Ovary (tissue), 9 donors: ENCODE measurements around the gene ESYT2. TPM values are rescaled to one million over a fixed set of nuclear protein-coding genes. Genes with fewer than 3 reads are reported as not detected.

Source experiments
- DNase-seq, 5 donors: peaks; one replicate each; pipeline ENCODE4 v3.0.0-alpha.2; 2019 to 2020
- H3K27ac ChIP-seq, 2 donors: fragments of 200-600 bp; one replicate each; pipeline versions ENCODE4 v1.5.1 to v1.8.0; 2019 to 2022
- H3K27me3 ChIP-seq: fragments of 200-600 bp; one replicate; pipeline ENCODE4 v1.8.0; 2022
- H3K36me3 ChIP-seq: fragments of 200-600 bp; sonication (generic); one replicate; pipeline ENCODE4 v1.5.1; 2019
- H3K4me1 ChIP-seq: one replicate; pipeline ENCODE4 v1.8.1; 2013; ENCODE audit warnings: mild to moderate bottlenecking, moderate library complexity; ENCODE audit not compliant: insufficient read depth
- H3K4me3 ChIP-seq: fragments of 200-600 bp; sonication (generic); one replicate; pipeline ENCODE4 v1.5.1; 2017
- H3K9me3 ChIP-seq, 2 donors: fragments of 200-600 bp in 1 of 2; sonication (generic) in 1 of 2; one replicate each; pipeline versions ENCODE4 v1.5.1 to v1.8.1; 2013 to 2019; ENCODE audit warnings: mild to moderate bottlenecking in 1 of 2, moderate library complexity in 1 of 2
- EP300 ChIP-seq: sonication (generic); formaldehyde crosslinking; IDR thresholded peaks from one replicate; pipeline ENCODE4 v1.6.1; 2017; ENCODE audit warnings: antibody characterized with exemption
- POLR2A ChIP-seq: fragments of 450-650 bp; IDR thresholded peaks from one replicate; pipeline ENCODE4 v1.6.1; 2017; ENCODE audit warnings: antibody characterized with exemption, mild to moderate bottlenecking, moderate library complexity
- WGBS, 3 donors: extraction: QIAGEN DNeasy Blood & Tissue Kit in 1 of 3; methylation state at CpG; one replicate each; pipeline versions ENCODE4 v1.1.5 to v1.1.7; 2013 to 2017; 5-methylcytosine and 5-hydroxymethylcytosine counted together
- intact Hi-C, 4 donors: fragments of 100-400 bp; cut with DNase I; formaldehyde crosslinking; loops; one replicate each; pipeline versions ENCODE4 v1.11.0 to v1.15.1; 2022 to 2023
- polyA plus RNA-seq, 2 donors: library from polyadenylated mRNA; stranded (reverse); fragments of 200-250 nt in 1 of 2; fragments of 350-450 nt in 1 of 2; fragmentation: Illumina TruSeq in 1 of 2; extraction: RNeasy Lipid Tissue Mini Kit (QIAGEN cat#74804) in 1 of 2; gene quantifications; one replicate each; pipeline ENCODE4 v1.2.3, GENCODE V29; 2013 to 2014
- total RNA-seq, 7 donors: library from RNA; depleted of rRNA in 2 of 7; stranded (reverse); fragments of >200 nt in 2 of 7; fragmentation: NEBNext Ultra II Directional in 3 of 7; extraction: Animal tissue kit (Norgen Biotek cat#: 25700) in 3 of 7; gene quantifications; one replicate each; pipeline versions ENCODE4 v1.1.0 to v1.2.4, GENCODE V29; 2016 to 2023
- TF ChIP-seq, protein P1 (sequence below), 3 donors: fragments of 450-650 bp in 2 of 3; fragments of 200-600 bp in 1 of 3; IDR thresholded peaks; one replicate each; pipeline versions ENCODE4 v1.5.1 to v1.8.0; 2016 to 2022; ENCODE audit warnings: antibody characterized with exemption in 3 of 3, mild to moderate bottlenecking in 1 of 3
- donor health status: DM: no; HTN: no; CAD: no; lungs with moderate emphysema.
- donor health status: DM: no; HTN: no; CAD: no.
- donor health status: Bipolar disorder and iron deficiency.
- donor health status: DM: yes; HTN: yes; CAD: no.
- donor health status: DM: no; HTN: no; CAD: no.
- donor health status: DM: yes; HTN: yes; CAD: no.

ESYT2 gene
- total and polyA plus RNA-seq, 9 donors: 42.7 to 147 (median 91.6) TPM

GRCh38 chr7:158779061-158780000 lies 50.0 kb downstream of the ESYT2 start:
- 56 to 68% (median 63%) methylated on average over 6 of the region's 6 CpGs for WGBS, 3 donors
- Histone ChIP-seq H3K9me3 (no peaks in the 10 kb centered on the region), H3K36me3 (no peaks in the 10 kb centered on the region), H3K27ac (no peak overlapping the region), H3K4me3 (no peak overlapping the region), H3K27me3 (no peaks in the 10 kb centered on the region), H3K4me1 (peaks cover 12% of the 10 kb centered on the region)
- TF ChIP-seq, protein P1, sequence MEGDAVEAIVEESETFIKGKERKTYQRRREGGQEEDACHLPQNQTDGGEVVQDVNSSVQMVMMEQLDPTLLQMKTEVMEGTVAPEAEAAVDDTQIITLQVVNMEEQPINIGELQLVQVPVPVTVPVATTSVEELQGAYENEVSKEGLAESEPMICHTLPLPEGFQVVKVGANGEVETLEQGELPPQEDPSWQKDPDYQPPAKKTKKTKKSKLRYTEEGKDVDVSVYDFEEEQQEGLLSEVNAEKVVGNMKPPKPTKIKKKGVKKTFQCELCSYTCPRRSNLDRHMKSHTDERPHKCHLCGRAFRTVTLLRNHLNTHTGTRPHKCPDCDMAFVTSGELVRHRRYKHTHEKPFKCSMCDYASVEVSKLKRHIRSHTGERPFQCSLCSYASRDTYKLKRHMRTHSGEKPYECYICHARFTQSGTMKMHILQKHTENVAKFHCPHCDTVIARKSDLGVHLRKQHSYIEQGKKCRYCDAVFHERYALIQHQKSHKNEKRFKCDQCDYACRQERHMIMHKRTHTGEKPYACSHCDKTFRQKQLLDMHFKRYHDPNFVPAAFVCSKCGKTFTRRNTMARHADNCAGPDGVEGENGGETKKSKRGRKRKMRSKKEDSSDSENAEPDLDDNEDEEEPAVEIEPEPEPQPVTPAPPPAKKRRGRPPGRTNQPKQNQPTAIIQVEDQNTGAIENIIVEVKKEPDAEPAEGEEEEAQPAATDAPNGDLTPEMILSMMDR (IDR thresholded peaks at IDR 0.05): no peak
- TF ChIP-seq EP300 (no peak), POLR2A (no peak)
- intact Hi-C loops: no loop called here
- DNase-seq: no peak

- Histone ChIP-seq H3K27me3 (no peaks in the 10 kb centered on the region), H3K36me3 (no peaks in the 10 kb centered on the region), H3K9me3 (no peaks in the 10 kb centered on the region), H3K4me3 (no peak overlapping the region), H3K27ac (no peak overlapping the region), H3K4me1 (peaks cover 8% of the 10 kb centered on the region)
- TF ChIP-seq EP300 (no peak), POLR2A (no peak)
- TF ChIP-seq, protein P1 (IDR thresholded peaks at IDR 0.05): no peak
- intact Hi-C loops: no loop called here
- WGBS, 3 donors: 78 to 80% (median 78%) methylated on average over 6 of the region's 6 CpGs
- no peak for DNase-seq
Measured at GRCh38 chr7:158778471-158778870, 50.8 kb downstream of the ESYT2 start.

- no peak for DNase-seq
- TF ChIP-seq POLR2A: no peak
- TF ChIP-seq, protein P1 (IDR thresholded peaks at IDR 0.05): no peak
- no peak for TF ChIP-seq EP300
- Histone ChIP-seq H3K4me3 (no peak overlapping the region), H3K4me1 (peaks cover 6% of the 10 kb centered on the region), H3K9me3 (no peaks in the 10 kb centered on the region), H3K36me3 (no peaks in the 10 kb centered on the region), H3K27ac (no peak overlapping the region), H3K27me3 (no peaks in the 10 kb centered on the region)
- WGBS, 3 donors: 89 to 91% (median 89%) methylated on average over 10 of the region's 10 CpGs
- intact Hi-C loops: no loop called here
Measured at GRCh38 chr7:158777793-158778192, 51.5 kb downstream of the ESYT2 start.

GRCh38 chr7:158776474-158776873 lies 52.8 kb downstream of the ESYT2 start:
- no peaks in the 10 kb centered on the region for H3K36me3 ChIP-seq
- no peak for DNase-seq
- H3K27me3 ChIP-seq: no peaks in the 10 kb centered on the region
- intact Hi-C loops: no loop called here
- 90 to 96% (median 91%) methylated on average over 3 of the region's 3 CpGs for WGBS, 3 donors
- no peak overlapping the region for H3K4me3 ChIP-seq
- TF ChIP-seq POLR2A (no peak), EP300 (no peak)
- TF ChIP-seq, protein P1 (IDR thresholded peaks at IDR 0.05): no peak
- H3K4me1 ChIP-seq: peaks cover 6% of the 10 kb centered on the region
- no peak overlapping the region for H3K27ac ChIP-seq
- H3K9me3 ChIP-seq: no peaks in the 10 kb centered on the region
